Activated naive CD8-positive, alpha-beta T cell treated with anti-CD3 and anti-CD28 coated beads, Interleukin-2, amount 10 ng/mL, durations not matched to agents 7 days and 5 days (primary cell): ENCODE measurements around the gene ATP2B1. TPM values are rescaled to one million over a fixed set of nuclear protein-coding genes. Genes with fewer than 3 reads are reported as not detected.
"Not testable (repeated sequence)": the region's sequence is repeated elsewhere in the genome, so short reads cannot be mapped to it uniquely, and the experiment has no call there.

Source experiments
- ATAC-seq: fragments of 150-1000 bp; cut with Tn5 transposase; one replicate; pipeline ENCODE4 v1.10.0; 2021; ENCODE audit warnings: low read depth, moderate library complexity
- POLR2A ChIA-PET: fragments of 350-600 bp; sonication (Branson Sonifier 250); formaldehyde crosslinking; loops from one replicate; lab custom pipeline; 2021; ENCODE audit warnings: antibody characterized with exemption; lab: Charles Lee
- DNase-seq: peaks from one replicate; pipeline ENCODE4 v3.0.0; 2021
- H3K27ac Mint-ChIP-seq: one replicate; pipeline ENCODE4 v1.8.0; 2022; ENCODE audit warnings: mild to moderate bottlenecking, mixed read lengths
- H3K27me3 Mint-ChIP-seq: one replicate; pipeline ENCODE4 v1.8.0; 2022; ENCODE audit warnings: mild to moderate bottlenecking, moderate library complexity, mixed read lengths
- H3K36me3 Mint-ChIP-seq: one replicate; pipeline ENCODE4 v1.8.0; 2021; ENCODE audit warnings: mild to moderate bottlenecking, mixed read lengths
- H3K4me1 Mint-ChIP-seq: one replicate; pipeline ENCODE4 v1.8.0; 2021; ENCODE audit warnings: mixed read lengths
- H3K4me3 Mint-ChIP-seq: one replicate; pipeline ENCODE4 v1.8.0; 2022; ENCODE audit warnings: mild to moderate bottlenecking, moderate library complexity, mixed read lengths
- H3K9me3 Mint-ChIP-seq: one replicate; pipeline ENCODE4 v1.8.0; 2021; ENCODE audit warnings: mixed read lengths
- total RNA-seq, 2 experiments: library from RNA; stranded (reverse); gene quantifications; one replicate each; pipeline ENCODE4 v1.2.3, GENCODE V29; 2021

ATP2B1 gene
- 10 to 100 TPM; 36.7 to 38.9 TPM for total RNA-seq

DNA sequence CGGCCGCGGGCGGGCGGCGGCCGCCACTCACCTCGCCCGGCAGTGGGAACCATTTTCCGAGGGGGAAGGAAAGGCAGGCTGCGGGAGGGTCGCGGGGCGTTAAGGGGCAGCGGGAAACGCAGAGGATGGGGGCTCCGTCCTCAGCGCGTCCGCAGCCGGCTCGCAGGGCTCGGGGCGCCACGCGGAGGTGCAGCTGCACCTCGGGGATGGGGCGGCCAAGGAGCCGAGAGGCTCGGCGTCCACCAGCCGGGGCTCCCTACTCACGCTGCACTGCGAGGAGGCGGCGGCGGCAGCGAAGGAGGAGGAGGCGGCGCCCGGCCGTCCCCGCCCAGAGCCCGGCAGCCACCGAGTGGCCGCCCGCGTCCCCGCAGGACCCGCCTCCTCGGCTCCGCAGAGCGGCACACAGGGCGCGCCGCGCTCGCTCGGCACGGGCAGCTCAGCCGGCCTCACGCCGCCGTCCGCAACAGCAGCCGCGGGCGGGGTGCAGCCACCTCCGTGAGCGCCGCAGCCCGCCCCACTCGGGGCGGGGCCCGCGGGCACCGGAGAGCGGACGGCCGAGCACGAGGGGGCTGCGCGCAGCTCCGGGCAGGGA lies at the start of gene ATP2B1:
ATP2B1 (minus strand) TSS at position 274 of the 592 bp plus-strand sequence. CDS start 52,952 bp downstream, outside the sequence.
- POLR2A ChIA-PET = interaction anchor here (0.6 to 2.7 kb wide), 22 partner anchors 8 to 669 kb away, joined by 3 to 28 read pairs (median 4); partner anchors contain the start of genes DUSP6 and POC1B
- Mint-ChIP-seq H3K4me3 (peak within 1 kb of the TSS; percentile 95), H3K27ac (peak within 1 kb of the TSS; percentile 95), H3K27me3 (peaks cover 13% of the 10 kb centered on the region), H3K36me3 (peaks cover 3% of the 10 kb centered on the region), H3K9me3 (no peaks in the 10 kb centered on the region), H3K4me1 (peaks cover 21% of the 10 kb centered on the region)
- ATAC-seq (peak; percentile 59), DNase-seq (peak; percentile 89)

DNA sequence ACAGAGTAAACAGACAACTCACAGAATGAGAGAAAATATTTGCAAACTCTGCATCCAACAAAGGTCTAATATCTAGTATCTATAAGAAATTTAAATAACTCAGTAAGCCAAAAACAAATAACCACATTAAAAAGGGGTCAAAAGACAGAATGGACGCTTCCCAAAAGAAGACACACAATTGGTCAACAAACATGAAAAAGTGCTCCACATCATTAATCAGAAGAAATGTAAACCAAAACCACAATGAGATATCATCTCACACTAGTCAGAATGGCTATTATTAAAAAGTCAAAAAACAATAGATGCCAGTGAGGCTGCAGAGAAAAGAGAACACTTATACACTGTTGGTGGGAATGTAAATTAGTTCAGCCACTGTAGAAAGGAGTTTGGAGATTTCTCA lies 49.3 kb upstream of the ATP2B1 start:
- H3K27ac Mint-ChIP-seq, DNase-seq, H3K27me3 Mint-ChIP-seq, ATAC-seq, H3K9me3 Mint-ChIP-seq, POLR2A ChIA-PET, H3K4me3 Mint-ChIP-seq, H3K36me3 Mint-ChIP-seq: not testable (repeated sequence)
- H3K4me1 Mint-ChIP-seq = peaks cover 17% of the 10 kb centered on the region

DNA sequence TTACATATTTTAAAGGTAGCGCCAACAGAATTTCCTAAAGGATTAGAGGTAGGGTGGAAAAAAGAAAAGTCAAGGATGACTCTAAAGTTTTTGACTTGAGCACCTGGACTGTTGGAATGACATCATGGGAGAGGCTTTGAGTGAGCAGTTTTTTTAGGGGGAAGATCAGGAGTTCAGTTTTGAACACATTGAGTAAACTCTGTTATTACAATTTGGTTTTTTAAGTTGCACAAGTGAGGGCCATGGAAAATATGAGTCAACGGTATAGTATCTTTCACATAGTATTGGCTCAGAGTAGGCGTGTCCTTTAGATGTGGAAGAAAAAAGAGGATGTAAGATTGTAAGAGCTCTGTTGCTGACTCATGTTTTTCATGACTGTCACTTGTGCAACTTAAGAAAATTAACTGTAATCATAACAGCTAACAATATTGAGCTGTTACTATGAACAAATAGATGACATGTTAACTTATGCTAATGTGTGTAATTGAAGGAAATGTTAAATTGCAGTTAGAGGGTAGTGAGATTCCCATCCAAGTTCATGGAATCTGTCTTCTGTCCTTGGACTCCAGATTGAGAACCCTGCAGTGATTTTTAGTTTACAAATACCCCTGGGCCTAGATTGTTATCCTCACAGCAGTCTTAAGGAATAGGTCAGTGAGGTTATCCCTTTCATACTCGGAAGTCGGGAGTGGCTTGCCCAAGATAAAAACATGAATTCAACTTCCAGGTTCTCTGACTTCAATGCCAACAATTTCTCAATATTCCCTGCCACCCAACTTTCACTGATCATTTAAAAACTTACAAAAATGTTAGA lies 48.2 kb upstream of the ATP2B1 start:
- DNase-seq = no peak
- Mint-ChIP-seq H3K4me3 (no peak overlapping the region), H3K27me3 (no peaks in the 10 kb centered on the region), H3K36me3 (no peaks in the 10 kb centered on the region), H3K4me1 (peaks cover 19% of the 10 kb centered on the region), H3K9me3 (peaks cover 6% of the 10 kb centered on the region), H3K27ac (no peak overlapping the region)
- POLR2A ChIA-PET = interaction anchor here (0.9 kb wide), 1 partner anchor 47 kb away, joined by 3 read pairs; no protein-coding TSS in a partner anchor
- peak; percentile 58 for ATAC-seq

DNA sequence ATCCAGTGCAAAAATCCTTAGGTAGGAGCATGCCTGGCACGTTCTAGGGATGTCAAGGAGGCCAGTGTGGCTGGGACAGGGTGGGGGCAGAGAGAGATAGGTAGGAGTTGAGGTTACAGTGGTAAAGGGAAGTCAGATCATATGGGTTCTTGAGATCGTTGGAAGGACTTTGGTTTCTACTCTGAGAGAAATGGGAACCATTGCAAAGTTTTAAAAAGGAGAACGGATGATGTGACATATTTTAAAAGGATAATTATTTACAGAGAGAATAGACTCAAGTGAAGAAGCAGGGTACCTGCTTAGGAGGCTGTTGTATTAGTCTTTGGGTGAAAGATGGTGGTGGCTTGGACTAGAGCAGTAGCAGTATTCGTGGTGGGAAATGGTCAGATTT lies 47.6 kb upstream of the ATP2B1 start:
- Mint-ChIP-seq H3K9me3 (peaks cover 6% of the 10 kb centered on the region), H3K27ac (no peak overlapping the region), H3K27me3 (no peaks in the 10 kb centered on the region), H3K4me3 (no peak overlapping the region), H3K36me3 (no peaks in the 10 kb centered on the region), H3K4me1 (peaks cover 19% of the 10 kb centered on the region)
- no peak for DNase-seq
- POLR2A ChIA-PET = interaction anchor here (0.9 kb wide), 1 partner anchor 47 kb away, joined by 3 read pairs; no protein-coding TSS in a partner anchor
- no peak for ATAC-seq

DNA sequence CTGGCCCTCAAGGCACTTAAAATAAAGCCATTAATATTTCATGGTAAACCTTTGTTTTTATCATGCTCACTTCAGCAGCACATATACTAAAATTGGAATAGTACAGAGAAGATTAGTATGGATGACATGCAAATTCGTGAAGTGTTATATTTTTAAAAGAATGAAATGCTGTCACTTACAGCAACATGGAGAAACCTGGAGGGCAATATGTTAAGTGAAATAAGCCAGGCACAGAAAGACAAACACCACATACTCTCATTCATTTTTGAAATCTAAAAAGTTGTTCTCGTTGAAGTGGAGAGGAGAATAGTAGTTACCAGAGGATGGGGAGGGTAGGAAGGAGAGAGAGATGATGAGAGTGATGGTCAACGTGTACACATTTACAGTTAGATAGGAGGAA lies 45.4 kb upstream of the ATP2B1 start:
- H3K4me1 Mint-ChIP-seq = peaks cover 13% of the 10 kb centered on the region
- no peak overlapping the region for H3K4me3 Mint-ChIP-seq
- no peaks in the 10 kb centered on the region for H3K36me3 Mint-ChIP-seq
- H3K27ac Mint-ChIP-seq = no peak overlapping the region
- no peaks in the 10 kb centered on the region for H3K27me3 Mint-ChIP-seq
- no peak for ATAC-seq
- H3K9me3 Mint-ChIP-seq = peaks cover 5% of the 10 kb centered on the region
- DNase-seq = no peak
- POLR2A ChIA-PET = no interaction called here

DNA sequence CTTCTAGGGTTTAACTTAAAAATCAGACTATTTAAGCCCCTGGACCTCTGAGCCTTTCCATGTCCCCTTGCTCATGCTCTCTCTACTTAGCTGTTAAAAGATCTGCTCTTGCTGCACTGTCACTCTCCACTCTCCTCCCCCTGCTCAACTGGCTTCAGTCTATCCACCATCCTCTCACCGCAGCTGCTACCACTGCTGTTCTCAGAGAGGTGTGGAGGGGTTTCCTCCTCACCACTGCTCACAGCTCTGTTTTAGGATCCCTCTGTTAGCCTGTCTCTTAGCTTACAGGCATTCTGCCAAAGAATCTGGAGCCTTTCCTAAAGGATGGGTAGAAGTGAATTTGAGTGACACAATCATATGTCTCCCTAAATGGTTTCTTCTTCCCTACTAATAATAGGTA lies 43.7 kb upstream of the ATP2B1 start:
- no peaks in the 10 kb centered on the region for H3K36me3 Mint-ChIP-seq
- peaks cover 13% of the 10 kb centered on the region for H3K4me1 Mint-ChIP-seq
- no peak overlapping the region for H3K4me3 Mint-ChIP-seq
- no peak overlapping the region for H3K27ac Mint-ChIP-seq
- peaks cover 4% of the 10 kb centered on the region for H3K9me3 Mint-ChIP-seq
- ATAC-seq = no peak
- no peak for DNase-seq
- POLR2A ChIA-PET = no interaction called here
- no peaks in the 10 kb centered on the region for H3K27me3 Mint-ChIP-seq

DNA sequence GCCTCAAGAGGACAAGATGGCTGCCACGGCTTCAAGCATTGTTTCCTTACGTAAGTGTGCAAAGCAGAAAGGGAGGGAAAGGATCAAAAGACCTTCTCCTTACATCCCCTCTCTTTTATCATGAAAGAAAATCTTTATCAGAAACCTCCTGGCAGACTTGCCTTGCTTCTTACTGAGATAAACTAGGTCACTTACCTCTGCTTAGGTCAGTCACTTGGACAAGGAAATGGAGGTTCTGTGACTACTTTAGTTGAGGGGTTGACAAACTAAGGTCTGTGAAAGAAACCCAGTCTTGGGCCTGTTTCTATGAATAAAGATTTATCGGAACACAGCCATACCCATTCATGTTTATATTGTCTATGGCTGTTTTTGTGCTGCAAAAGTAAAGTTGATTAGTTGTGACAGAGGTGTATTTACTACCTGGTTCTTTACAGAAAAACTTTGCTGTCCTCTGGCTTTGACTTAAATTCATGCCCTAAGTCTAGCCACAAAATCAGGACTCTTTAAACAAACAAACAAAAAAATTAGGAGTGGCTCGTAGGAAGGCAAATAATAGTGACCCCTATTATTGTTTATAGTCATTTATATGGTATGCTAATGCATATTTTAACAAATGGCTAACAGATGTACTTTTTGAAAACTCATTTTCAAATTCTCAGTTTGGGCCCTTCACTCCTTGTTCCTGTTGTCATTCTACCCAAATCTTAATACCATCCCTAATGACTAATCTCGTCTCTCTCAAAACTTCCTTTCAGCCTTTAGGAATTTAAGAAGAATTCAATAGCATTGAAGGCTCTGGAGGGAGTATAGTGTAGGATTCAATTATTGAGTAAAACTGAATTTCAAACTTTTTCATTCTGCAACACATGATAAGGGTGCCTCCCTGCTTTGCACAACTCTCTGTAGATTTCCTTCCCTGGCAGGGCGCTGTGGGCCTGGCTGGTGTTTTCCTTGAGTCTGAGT lies 42.0 kb upstream of the ATP2B1 start:
- H3K36me3 Mint-ChIP-seq = no peaks in the 10 kb centered on the region
- H3K4me1 Mint-ChIP-seq = peaks cover 1% of the 10 kb centered on the region
- peaks cover 2% of the 10 kb centered on the region for H3K9me3 Mint-ChIP-seq
- H3K27ac Mint-ChIP-seq = no peak overlapping the region
- DNase-seq (no peak), ATAC-seq (no peak)
- H3K4me3 Mint-ChIP-seq = no peak overlapping the region
- POLR2A ChIA-PET = no interaction called here
- H3K27me3 Mint-ChIP-seq = no peaks in the 10 kb centered on the region

DNA sequence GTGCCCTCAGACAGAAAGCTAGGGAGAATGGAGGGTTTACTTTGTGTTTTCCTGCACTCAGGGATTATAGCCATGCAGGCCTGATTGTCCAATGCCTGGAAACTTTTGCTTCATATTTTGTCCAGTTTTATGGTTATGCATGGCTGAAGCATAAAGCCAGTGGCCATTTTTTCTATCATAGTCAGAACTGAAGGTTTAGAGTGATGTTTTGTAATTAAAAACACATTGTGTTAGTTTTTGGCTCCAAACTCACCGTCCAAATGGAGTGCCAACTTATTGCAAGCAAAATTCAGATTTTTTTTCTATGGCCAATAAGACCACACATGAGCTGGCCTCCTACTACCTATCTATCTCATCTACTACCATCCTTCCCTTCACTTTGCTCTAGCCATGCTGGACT lies 40.2 kb upstream of the ATP2B1 start:
- POLR2A ChIA-PET = no interaction called here
- H3K27ac Mint-ChIP-seq = no peak overlapping the region
- H3K27me3 Mint-ChIP-seq = no peaks in the 10 kb centered on the region

DNA sequence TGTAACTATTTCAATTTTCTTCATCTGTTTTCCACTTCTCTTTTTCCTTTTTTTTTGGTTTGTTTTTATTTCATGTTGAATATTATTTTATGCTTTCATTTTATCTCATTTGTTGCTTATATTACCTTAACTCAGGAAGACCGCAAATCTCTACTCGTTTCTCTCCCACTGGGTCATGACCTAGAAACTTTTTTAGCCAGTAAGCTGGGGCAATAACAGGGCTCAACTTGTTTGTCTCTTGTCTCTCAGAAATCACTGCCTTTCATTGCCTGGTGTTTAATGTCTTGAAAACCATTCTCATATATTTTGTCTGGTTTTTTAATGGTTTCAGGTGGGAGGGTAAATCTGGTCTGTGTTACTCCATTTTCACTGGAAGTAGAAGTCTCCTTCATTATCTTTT lies 36.6 kb upstream of the ATP2B1 start:
- H3K4me3 Mint-ChIP-seq = no peak overlapping the region
- no peak for DNase-seq
- H3K4me1 Mint-ChIP-seq = no peaks in the 10 kb centered on the region
- peaks cover 10% of the 10 kb centered on the region for H3K36me3 Mint-ChIP-seq
- ATAC-seq = no peak
- H3K27ac Mint-ChIP-seq = no peak overlapping the region
- H3K27me3 Mint-ChIP-seq = no peaks in the 10 kb centered on the region
- H3K9me3 Mint-ChIP-seq = peaks cover 17% of the 10 kb centered on the region
- POLR2A ChIA-PET = no interaction called here

More for the DNA sequence above, 40.2 kb upstream of the ATP2B1 start:
- Mint-ChIP-seq H3K36me3 (no peaks in the 10 kb centered on the region), H3K4me3 (no peak overlapping the region), H3K9me3 (no peaks in the 10 kb centered on the region), H3K4me1 (peaks cover 1% of the 10 kb centered on the region)
- no peak for DNase-seq
- ATAC-seq = no peak

DNA sequence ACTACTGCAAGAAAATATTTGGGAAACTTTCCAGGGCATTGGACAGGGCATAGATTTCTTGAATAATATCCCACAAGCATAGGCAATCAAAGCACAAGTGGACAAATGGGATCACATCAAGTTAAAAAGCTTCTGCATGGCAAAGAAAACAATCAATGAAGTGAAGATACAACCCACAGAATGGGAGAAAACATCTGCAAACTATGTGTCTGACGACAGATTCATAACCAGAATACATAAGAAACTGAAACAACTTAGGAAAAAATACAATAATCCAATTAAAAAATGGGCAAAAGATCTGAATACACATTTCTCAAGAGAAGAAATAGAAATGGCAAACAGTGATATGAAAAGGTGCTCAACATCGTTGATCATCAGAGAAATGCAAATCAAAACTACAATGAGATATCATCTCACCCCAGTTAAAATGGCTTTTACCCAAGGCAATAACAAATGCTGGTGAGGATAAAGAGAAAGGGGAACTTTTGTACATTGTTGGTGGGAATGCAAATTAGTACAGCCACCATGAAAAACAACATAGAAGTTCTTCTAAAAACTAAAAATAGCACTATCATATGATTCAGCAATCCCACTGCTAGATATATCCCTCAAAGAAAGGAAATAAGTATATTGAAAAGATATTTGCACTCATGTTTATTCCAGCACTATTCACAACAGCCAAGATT lies 33.8 kb upstream of the ATP2B1 start:
- Mint-ChIP-seq H3K4me3 (no peak overlapping the region), H3K27me3 (no peaks in the 10 kb centered on the region), H3K4me1 (no peaks in the 10 kb centered on the region), H3K36me3 (peaks cover 20% of the 10 kb centered on the region), H3K9me3 (peaks cover 34% of the 10 kb centered on the region), H3K27ac (no peak overlapping the region)
- POLR2A ChIA-PET = no interaction called here
- ATAC-seq = no peak
- no peak for DNase-seq

DNA sequence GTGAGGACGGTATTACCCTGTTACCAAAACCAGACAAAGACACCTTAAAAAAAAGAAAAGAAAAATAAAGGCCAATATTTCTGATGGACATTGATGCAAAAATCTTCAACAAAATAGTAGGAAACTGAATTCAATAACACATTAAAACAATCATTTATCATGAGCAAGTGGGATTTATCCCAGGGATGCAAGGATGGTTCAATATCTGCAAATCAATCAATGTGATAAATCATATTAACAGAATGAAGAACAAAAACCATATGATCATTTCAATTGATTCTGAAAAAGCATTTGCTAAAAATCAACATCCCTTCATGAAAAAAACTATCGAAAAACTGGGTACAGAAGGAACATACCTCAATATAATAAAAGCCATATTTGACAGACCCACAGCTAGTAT lies 32.3 kb upstream of the ATP2B1 start:
- DNase-seq = no peak
- no peak for ATAC-seq
- Mint-ChIP-seq H3K4me3 (no peak overlapping the region), H3K27ac (no peak overlapping the region), H3K36me3 (peaks cover 23% of the 10 kb centered on the region), H3K9me3 (peaks cover 38% of the 10 kb centered on the region), H3K27me3 (no peaks in the 10 kb centered on the region), H3K4me1 (no peaks in the 10 kb centered on the region)
- POLR2A ChIA-PET = no interaction called here

DNA sequence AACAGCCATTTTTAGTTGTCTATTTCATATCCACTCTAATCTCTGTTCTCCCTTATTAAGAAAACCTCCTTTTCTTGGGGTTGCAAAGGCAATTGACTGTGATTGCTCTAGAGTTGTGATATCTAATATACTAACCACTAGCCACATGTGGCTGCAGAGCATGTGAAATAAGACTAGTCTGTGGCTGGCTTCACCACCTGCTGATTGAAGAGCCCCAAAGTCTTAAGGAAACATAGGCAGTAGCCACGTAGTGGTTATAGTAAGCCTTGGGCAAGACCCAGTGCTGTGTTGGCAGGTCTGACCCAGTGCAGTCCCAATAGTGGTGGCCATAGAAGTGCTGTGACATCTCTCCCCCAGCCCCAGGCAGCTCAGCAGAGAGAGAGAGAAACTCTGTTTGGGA lies 28.4 kb upstream of the ATP2B1 start:
- POLR2A ChIA-PET = no interaction called here
- H3K4me3 Mint-ChIP-seq = no peak overlapping the region
- H3K36me3 Mint-ChIP-seq = peaks cover 34% of the 10 kb centered on the region
- H3K27ac Mint-ChIP-seq = no peak overlapping the region
- peaks cover 37% of the 10 kb centered on the region for H3K9me3 Mint-ChIP-seq
- DNase-seq = no peak
- H3K4me1 Mint-ChIP-seq = peaks cover 8% of the 10 kb centered on the region
- ATAC-seq = no peak
- H3K27me3 Mint-ChIP-seq = no peaks in the 10 kb centered on the region
